GM19397 (cell line): ENCODE measurements around the gene PTPRO.

Experiments used
- ATAC-seq: cut with Tn5 transposase; IDR thresholded peaks from one replicate; pipeline ENCODE4 v1.9.1; 2021; ENCODE audit warnings: mild to moderate bottlenecking, moderate library complexity; ENCODE audit not compliant: unreplicated experiment

The PTPRO gene

GRCh38 chr12:15522574-15523187, 200.4 kb downstream of the PTPRO start:
- ATAC-seq, result no peak

DNA sequence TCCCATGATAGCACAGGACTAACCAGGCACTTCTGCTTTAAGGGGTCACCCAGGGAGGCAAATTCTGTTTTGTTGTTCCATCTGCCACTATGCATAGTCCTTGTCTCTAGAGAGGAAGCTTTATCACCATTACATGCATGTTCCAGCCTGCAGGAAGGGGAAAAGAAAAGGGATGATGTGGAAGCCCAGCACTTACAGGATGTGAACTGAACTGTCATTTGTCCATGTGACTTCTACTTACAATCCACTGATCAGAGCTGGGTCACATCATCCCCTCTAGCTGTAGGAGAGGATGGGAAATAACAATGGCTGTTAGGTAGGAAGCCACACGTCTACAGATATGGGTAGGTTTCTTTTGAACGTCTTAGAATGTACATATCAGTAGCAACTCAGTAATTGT, 203.1 kb downstream of the PTPRO start:
- no peak for ATAC-seq

- ATAC-seq, result peak; percentile 99
Observed at GRCh38 chr12:15526033-15526432, 203.7 kb downstream of the PTPRO start.

DNA sequence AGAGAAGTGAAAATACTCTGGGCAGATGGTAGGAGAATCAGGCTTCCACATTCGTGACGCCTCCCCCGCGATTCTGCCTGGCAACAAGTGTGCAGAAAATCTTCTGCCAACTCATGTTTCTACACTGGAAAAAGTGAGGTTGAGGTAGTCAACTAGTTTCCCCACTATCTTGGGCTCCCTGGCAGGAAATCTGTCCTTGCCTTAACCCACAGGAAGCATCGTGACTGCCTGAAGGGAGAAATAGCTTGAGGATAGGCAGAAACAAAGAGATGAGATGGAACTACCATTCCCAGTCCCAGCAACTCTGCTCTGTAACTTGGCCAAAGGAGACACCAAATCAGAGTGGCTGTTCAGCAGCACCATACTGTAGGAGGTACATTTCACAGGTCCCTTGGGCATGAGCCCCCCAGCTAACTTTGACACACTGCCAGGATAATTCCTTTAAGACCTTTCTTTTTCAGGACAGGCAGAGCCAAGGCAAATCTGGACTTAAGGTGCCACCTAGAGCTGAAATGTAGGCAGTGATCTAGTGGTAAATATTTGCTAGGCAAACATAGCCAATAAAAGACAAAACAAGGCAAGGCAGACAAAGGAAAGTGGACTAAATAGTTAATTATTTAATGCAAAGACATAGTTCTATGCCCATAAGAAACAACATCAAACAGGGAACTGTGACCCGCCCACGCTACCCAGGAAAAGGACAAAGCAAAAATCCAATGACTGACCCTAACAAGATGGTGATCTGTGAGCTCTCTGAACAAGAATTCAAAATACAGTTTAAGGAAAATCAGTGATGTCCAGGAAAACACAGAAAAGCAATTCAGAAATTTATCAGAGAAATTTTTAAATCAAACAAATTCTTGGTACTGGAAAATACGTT, 205.1 kb downstream of the PTPRO start:
- ATAC-seq, result no peak

DNA sequence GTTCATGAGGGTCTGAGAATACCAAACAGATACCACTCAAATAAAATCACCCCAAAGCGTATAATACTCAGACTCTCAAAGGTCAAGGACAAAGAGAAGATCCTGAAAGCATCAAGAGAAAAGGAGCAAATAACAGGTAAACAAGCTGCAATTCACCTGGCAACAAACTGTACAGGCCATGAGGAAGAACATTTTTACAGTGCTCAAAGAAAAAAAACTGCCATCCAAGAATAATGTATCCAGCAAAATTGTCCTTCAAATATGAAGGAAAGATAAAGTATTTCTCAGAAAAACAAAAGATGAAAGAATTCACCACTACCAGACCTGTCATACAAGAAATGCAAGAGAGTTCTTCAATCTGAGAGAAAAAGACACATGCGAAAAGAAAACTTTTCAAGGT, 206.4 kb downstream of the PTPRO start:
- ATAC-seq, result no peak

DNA sequence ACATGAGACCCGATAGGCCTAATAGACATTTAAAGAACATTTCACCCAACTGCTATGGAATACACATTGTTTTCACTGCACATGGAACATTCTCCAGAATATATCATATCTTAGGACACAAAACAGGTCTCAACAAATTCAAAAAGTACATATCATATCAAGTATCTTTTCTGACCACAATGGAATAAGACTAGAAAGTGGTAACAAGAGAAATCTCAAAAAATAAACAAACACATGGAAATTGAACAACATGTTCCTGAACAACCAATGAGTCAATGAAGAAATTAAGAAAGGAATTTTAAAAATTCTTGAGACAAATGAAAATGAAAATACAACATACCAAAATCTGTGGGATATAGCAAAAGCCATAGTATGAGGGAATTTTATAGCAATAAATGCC, 208.1 kb downstream of the PTPRO start:
- no peak for ATAC-seq

GRCh38 chr12:15532364-15532977, 210.2 kb downstream of the PTPRO start:
- ATAC-seq, result peak; percentile 76

- ATAC-seq, result peak; percentile 69
Observed at GRCh38 chr12:15534322-15534721, 212.0 kb downstream of the PTPRO start.

- no peak for ATAC-seq
Observed at GRCh38 chr12:15534874-15535273, 212.6 kb downstream of the PTPRO start.

DNA sequence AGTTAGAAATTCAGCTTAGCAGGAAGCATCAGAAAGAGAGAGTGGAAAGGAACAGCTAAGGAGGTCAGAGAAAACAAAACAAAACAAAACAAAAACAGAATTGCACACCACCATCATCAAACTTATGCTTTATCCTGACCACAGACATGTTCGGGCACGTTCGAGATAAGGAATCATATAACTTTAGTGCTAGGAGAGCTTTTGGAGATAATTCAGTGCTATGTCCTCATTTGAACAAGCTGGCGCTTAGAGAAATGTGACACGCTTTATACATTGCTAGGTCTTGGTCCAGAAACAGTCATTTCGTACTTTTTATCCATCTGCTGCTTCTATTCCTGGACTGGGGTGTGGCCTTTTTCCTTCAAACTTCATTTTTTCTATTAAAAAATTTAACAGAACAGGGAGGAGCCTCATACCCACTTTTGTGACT, 213.1 kb downstream of the PTPRO start:
- ATAC-seq, result no peak

DNA sequence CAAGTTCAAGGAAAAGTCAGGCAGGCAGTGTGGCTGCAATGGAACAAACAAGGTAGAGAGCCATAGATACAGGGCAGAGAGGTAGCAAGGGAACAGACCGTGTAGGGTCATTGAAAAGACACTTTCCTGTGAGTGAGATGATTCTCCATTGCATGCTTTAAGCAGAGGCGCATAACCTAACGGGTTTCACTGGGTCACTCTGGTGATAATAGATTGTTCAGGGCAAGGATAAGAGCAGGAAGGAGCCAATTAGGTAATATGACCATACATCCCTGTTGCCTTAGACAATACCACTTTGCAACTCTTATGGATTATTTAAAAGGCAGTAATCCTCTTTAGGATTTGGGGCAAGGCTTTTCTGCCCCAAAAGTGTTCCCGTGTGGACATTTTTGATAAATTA, 214.1 kb downstream of the PTPRO start:
- no peak for ATAC-seq

- ATAC-seq, result no peak
Observed at GRCh38 chr12:15538881-15539280, 216.6 kb downstream of the PTPRO start.

DNA sequence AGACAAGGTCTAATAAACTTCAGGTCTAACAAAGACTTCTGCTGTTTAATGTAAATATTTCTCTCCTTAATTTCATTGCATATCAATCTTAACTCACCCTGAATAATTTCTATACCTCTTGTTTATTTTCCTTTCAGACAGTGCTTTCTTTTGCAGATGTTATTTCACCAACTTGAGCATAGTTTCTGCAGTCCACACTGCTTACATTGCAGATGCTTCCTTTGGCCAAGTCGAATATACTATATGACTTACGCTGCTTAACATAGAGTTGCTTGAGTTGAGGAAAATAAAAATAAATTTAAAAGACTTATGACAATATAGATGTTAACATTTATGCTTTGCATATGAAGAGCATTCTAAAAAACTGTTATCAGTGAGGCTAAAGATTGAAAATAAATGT, 217.7 kb downstream of the PTPRO start:
- no peak for ATAC-seq

- ATAC-seq, result no peak
Observed at GRCh38 chr12:15540469-15540872, 218.2 kb downstream of the PTPRO start.

DNA sequence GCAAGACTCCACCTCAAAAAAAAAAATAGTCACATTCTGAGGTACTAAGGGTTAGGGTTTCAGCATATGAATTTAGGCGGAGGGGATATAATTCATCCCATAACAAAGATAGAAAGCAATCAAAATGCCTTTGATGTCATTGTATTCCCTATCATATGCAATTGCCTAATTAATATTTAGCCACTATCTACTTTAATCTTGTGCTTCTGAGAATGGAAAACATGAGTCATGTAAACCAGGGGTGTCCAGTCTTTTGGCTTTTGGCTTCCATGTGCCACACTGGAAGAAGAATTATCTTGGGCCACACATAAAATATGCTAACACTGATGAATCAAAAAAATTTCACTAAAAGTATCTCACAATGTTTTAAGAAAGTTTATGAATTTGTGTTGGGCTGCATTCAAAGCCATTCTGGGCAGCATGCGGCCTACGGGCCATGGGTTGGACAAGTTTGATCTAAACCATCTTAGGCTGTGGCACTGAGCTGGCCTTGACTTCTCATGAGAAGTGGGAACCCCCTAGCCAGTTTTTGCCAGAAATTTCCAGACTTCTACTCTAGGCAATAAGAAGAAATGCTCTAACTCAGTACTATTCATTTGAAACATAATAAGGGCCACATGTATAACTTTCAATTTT, 219.8 kb downstream of the PTPRO start:
- no peak for ATAC-seq

DNA sequence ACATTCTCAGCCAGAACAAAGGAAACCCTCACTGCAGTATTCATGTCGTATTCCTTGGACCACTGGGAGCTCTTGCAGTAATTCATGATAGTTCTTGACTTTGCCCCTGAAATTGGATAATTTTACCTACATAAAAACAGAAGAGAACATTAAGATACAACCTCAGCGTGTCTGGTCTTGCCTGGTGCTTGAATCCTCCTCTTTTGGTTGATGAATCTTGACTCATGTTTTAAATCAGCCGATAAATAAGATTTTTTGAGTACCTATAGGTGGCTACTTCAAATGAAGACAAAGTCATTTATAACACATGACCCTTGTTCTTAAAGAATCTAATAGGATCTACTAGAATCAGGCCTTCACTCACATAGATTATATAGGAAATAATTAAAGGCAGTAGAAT, 221.0 kb downstream of the PTPRO start:
- ATAC-seq, result no peak

DNA sequence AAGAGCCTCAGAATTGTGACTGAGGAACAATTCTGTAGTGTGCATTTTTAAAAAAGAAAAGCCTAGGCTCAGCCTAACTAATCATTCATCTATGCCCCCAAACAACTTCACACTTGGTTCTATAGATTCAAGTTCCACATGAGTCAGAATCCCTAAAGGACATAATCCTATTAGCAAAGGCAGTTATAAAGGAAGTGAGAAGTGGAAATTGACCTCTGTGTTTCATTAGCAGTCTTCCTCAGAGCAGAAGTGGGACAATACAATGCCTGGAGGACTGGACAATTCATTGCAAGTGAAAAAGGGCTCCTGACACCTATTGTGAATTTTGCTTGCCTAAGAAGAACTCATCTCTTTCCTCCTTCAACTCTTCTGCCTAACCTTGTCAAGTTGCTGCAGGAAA, 222.3 kb downstream of the PTPRO start:
- ATAC-seq, result no peak

DNA sequence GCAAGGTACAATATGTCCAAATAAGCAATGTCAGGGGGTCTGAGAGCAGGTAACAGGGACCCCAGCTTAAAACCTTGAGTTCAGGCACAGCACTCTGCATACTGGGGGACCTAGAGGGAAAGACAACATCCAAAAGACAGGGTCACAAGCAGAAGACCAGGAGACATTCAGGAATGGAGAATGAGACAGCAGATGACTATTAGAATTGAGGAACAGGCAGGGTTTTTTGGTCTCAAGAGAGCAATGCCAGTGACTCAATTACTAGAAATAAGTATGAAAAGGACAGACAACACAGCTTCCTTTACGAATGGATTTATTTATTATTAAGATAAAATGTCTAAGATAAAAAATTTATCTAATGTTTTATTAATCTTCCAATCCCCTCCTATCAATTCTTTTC, 223.0 kb downstream of the PTPRO start:
- no peak for ATAC-seq

GRCh38 chr12:15546102-15546701, 223.9 kb downstream of the PTPRO start:
- ATAC-seq, result peak; percentile 66

GRCh38 chr12:15547063-15547462, 224.8 kb downstream of the PTPRO start:
- ATAC-seq, result no peak

DNA sequence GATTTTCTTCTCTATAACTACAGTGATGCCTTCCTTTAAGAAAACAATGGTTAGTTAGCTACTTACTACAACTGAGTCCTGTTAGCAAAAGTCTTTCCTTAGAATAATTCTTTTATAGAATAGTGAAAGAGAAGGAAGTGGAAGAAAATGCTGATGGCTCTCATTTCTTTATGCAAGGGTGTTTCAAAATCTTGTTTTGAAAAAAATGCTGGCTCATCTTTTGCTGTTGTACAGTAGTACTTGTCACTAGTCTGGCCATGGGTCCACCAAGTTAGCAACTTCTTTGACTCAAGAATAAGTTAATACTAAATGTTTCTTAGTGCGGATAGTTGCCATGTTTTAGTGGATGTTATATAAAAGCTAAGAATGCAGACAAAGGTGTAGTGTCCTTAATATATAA, 225.4 kb downstream of the PTPRO start:
- no peak for ATAC-seq
